Heart left ventricle (tissue), 16 donors: ENCODE measurements around the gene SPAST. TPM values are rescaled to one million over a fixed set of nuclear protein-coding genes. Genes with fewer than 3 reads are reported as not detected.
A peak's percentile ranks its signal among the peaks of the same experiment; 100 is the strongest.
"Not testable (repeated sequence)": the region's sequence is repeated elsewhere in the genome, so short reads cannot be mapped to it uniquely, and the experiment has no call there.

Source experiments
- ATAC-seq, 4 donors: fragments of 200-7000 bp; cut with Tn5 transposase; one replicate each; pipeline ENCODE4 v1.9.1; 2020 to 2022; ENCODE audit warnings: moderate library complexity in 4 of 4, mild to moderate bottlenecking in 3 of 4, moderate number of reproducible peaks in 1 of 4
- DNase-seq, 5 donors: peaks; one replicate each; pipeline ENCODE4 v3.0.0-alpha.2; 2020
- H3K27ac ChIP-seq, 12 donors: fragments of 200-600 bp; sonication (generic) in 4 of 12; one replicate each; pipeline versions ENCODE4 v1.5.0 to v1.8.0; 2016 to 2022; ENCODE audit warnings: mild to moderate bottlenecking in 2 of 12
- H3K27me3 ChIP-seq, 9 donors: fragments of 200-600 bp; sonication (generic) in 2 of 9; one replicate each; pipeline versions ENCODE4 v1.5.1 to v1.8.0; 2016 to 2022; ENCODE audit warnings: mild to moderate bottlenecking in 3 of 9
- H3K36me3 ChIP-seq, 9 donors: fragments of 200-600 bp; sonication (generic) in 2 of 9; one replicate each; pipeline versions ENCODE4 v1.5.0 to v1.8.0; 2018 to 2022; ENCODE audit warnings: mild to moderate bottlenecking in 2 of 9
- H3K4me1 ChIP-seq, 12 donors: fragments of 200-600 bp; sonication (generic) in 4 of 12; one replicate each; pipeline versions ENCODE4 v1.5.0 to v1.8.0; 2016 to 2022; ENCODE audit warnings: mild to moderate bottlenecking in 3 of 12
- H3K4me3 ChIP-seq, 12 donors: fragments of 200-600 bp; sonication (generic) in 4 of 12; one replicate each; pipeline versions ENCODE4 v1.5.0 to v1.8.0; 2017 to 2022; ENCODE audit warnings: mild to moderate bottlenecking in 9 of 12, moderate library complexity in 4 of 12
- H3K9me3 ChIP-seq, 12 donors: fragments of 200-600 bp; sonication (generic) in 4 of 12; one replicate each; pipeline versions ENCODE4 v1.5.0 to v1.8.0; 2016 to 2022; ENCODE audit warnings: mild to moderate bottlenecking in 1 of 12
- POLR2A ChIP-seq, 2 donors: fragments of 450-650 bp; IDR thresholded peaks; one replicate each; pipeline ENCODE4 v1.6.1; 2017; ENCODE audit warnings: antibody characterized with exemption in 2 of 2, mild to moderate bottlenecking in 2 of 2, moderate library complexity in 2 of 2
- WGBS, 4 donors: extraction: QIAGEN DNeasy Blood & Tissue Kit in 2 of 4; methylation state at CpG; one replicate each; pipeline versions ENCODE4 v1.1.5 to v1.1.7; 2013 to 2018; 5-methylcytosine and 5-hydroxymethylcytosine counted together
- intact Hi-C, 10 donors: fragments of 100-400 bp; cut with DNase I; formaldehyde crosslinking; loops; one replicate each; pipeline versions ENCODE4 v1.11.1 to v1.14.2; 2022
- polyA plus RNA-seq, 2 donors: library from polyadenylated mRNA; stranded (reverse); fragments of 200-250 nt; gene quantifications; one replicate each; pipeline ENCODE4 v1.2.3, GENCODE V29; 2013
- total RNA-seq, 9 donors: library from RNA; depleted of rRNA in 2 of 9; stranded (reverse); fragments of >200 nt in 2 of 9; fragmentation: NEBNext Ultra II Directional in 3 of 9; extraction: Animal tissue kit (Norgen Biotek cat#: 25700) in 3 of 9; gene quantifications; one replicate each; pipeline versions ENCODE4 v1.1.0 to v1.2.4, GENCODE V29; 2016 to 2023
- TF ChIP-seq, protein P1 (sequence below), 12 donors: fragments of 200-600 bp; sonication (generic) in 4 of 12; IDR thresholded peaks; one replicate each; pipeline versions ENCODE4 v1.5.0 to v1.8.0; 2018 to 2022; ENCODE audit warnings: antibody characterized with exemption in 12 of 12, mild to moderate bottlenecking in 5 of 12
- donor health status: ischemic (EF 13 %, LVEDD 7.1; RV severe dilation, severe dysfunction).
- donor health status: healthy with polysubstance abuse.
- donor health status: DM: no; HTN: yes; CAD: no.
- donor health status: DM: no; HTN: no; CAD: no.
- donor health status: ischemic (EF 25% LVEDD 6.9; RV normal size, moderate dysfunction).
- donor health status: ischemic (EF 25% LVEDD 5.7; RV mildly dilated, moderate dysfunction).
- donor health status: healthy.
- donor health status: DM: yes; HTN: yes; CAD: no.
- donor health status: ischemic (EF 35%, LVEDD 5.7; RV mildly dilated, moderate dysfunction).
- donor health status: nonischemic (EF 11% LVEDD 7.7; RV severe dilation, severe dysfunction).
- donor health status: DM: yes; HTN: yes; CAD: no.
- donor health status: PGD.
- donor health status: ischemic (EF 29% LVEDD 5.4; RV normal size, mild dysfunction).
- donor health status: nonischemic (EF 23%, LVEDD 6.1; RV moderate dilation, normal function).

Gene SPAST
- total and polyA plus RNA-seq, 11 donors: 2.6 to 13.2 (median 9.5) TPM

DNA sequence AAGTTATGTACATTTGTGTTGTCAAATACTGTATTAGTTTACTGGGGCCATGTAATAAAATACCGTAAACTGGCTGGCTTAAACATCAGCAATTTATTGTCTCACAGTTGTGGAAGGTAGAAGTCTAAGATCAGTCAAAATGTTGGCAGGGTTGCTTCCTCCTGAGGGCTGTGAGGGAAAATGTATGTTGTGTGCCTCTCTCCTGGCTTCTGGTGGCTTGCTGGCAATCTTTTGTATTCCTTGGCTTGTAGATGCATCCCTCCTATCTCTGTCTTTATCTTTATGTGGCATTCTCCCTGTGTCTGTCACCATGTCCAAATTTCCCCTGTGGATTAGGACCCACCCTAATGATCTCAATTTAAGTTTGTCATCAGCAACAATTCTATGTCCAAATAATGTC, 65.3 kb downstream of the SPAST start:
- ATAC-seq (no peak), DNase-seq (no peak)
- TF ChIP-seq POLR2A (IDR thresholded peaks at IDR 0.05): no peak
- TF ChIP-seq, protein P1, sequence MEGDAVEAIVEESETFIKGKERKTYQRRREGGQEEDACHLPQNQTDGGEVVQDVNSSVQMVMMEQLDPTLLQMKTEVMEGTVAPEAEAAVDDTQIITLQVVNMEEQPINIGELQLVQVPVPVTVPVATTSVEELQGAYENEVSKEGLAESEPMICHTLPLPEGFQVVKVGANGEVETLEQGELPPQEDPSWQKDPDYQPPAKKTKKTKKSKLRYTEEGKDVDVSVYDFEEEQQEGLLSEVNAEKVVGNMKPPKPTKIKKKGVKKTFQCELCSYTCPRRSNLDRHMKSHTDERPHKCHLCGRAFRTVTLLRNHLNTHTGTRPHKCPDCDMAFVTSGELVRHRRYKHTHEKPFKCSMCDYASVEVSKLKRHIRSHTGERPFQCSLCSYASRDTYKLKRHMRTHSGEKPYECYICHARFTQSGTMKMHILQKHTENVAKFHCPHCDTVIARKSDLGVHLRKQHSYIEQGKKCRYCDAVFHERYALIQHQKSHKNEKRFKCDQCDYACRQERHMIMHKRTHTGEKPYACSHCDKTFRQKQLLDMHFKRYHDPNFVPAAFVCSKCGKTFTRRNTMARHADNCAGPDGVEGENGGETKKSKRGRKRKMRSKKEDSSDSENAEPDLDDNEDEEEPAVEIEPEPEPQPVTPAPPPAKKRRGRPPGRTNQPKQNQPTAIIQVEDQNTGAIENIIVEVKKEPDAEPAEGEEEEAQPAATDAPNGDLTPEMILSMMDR (IDR thresholded peaks at IDR 0.05): no peak
- Histone ChIP-seq H3K4me1 (peaks cover 0 to 7% (median 0%) of the 10 kb centered on the region in 12 donors), H3K9me3 (no peaks in the 10 kb centered on the region), H3K27ac (no peak overlapping the region), H3K36me3 (peaks cover 0 to 88% (median 65%) of the 10 kb centered on the region in 9 donors), H3K27me3 (no peaks in the 10 kb centered on the region), H3K4me3 (no peak overlapping the region)
- intact Hi-C loops: no loop called here
- WGBS, 4 donors: 96 to 99% (median 97%) methylated on average over 1 of the region's 1 CpG

DNA sequence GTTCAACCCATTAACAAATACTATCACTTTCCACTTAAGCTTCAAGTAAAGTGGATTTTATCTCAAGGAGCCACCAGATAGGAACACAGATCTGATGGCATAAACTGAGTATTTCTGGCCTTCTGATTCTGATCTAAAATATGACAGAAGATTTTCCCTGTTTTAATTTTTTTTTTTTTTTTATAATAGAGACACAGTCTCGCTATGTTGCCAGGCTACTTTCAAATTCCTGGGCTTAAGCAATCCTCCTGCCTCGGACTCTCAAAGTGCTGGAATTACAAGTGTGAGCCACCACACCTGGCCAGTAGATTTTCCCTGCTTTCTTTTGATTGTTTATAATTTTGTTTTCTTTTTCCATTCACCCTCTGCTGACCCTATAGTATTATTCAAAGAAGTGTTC, 65.7 kb downstream of the SPAST start:
- intact Hi-C loops: no loop called here
- no peak for DNase-seq
- no peaks in the 10 kb centered on the region for H3K9me3 ChIP-seq
- H3K4me3 ChIP-seq: no peak overlapping the region
- ATAC-seq: no peak
- WGBS, 4 donors: 92 to 100% (median 98%) methylated on average over 2 of the region's 2 CpGs
- H3K4me1 ChIP-seq: peaks cover 0 to 7% (median 0%) of the 10 kb centered on the region in 12 donors
- H3K27me3 ChIP-seq: no peaks in the 10 kb centered on the region
- H3K36me3 ChIP-seq: peaks cover 0 to 87% (median 61%) of the 10 kb centered on the region in 9 donors
- H3K27ac ChIP-seq: no peak overlapping the region
- no peak for TF ChIP-seq POLR2A (IDR thresholded peaks at IDR 0.05)
- TF ChIP-seq, protein P1 (IDR thresholded peaks at IDR 0.05): no peak

DNA sequence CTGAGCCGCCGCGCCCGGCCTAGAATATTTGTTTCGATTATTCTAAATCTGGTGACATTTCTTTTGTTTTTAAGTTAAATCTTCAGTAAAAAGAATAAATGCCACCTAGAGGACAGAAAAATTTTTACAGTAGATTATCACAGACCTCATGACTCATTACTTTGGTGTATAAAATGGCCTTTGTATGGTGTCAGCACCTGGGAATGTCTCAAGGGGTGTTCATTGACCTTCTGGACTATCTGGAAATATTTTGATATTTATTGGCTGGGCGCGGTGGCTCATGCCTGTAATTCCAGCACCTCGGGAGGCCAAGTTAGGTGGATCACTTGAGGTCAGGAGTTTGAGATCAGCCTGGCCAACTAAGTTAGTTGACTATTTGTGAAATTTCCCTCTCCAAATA, 72.1 kb downstream of the SPAST start:
- Histone ChIP-seq H3K36me3 (peaks cover 0 to 81% (median 51%) of the 10 kb centered on the region in 9 donors), H3K27ac (no peak overlapping the region), H3K4me1 (peaks cover 0 to 7% (median 0%) of the 10 kb centered on the region in 12 donors), H3K27me3 (no peaks in the 10 kb centered on the region), H3K4me3 (no peak overlapping the region), H3K9me3 (no peaks in the 10 kb centered on the region)
- DNase-seq (no peak), ATAC-seq (peak in 2 of 4 donors; percentile 30 to 52)
- intact Hi-C loops: loop anchor here in 1 of 10 donors (10.0 kb wide), 1 partner anchor 121 kb away; the partner anchor contains the start of gene MEMO1
- 83% methylated on average over 8 of the region's 8 CpGs for WGBS, 4 donors
- TF ChIP-seq, protein P1 (IDR thresholded peaks at IDR 0.05): peak in 6 of 12 donors; percentile 7 to 33 (median 20)
- TF ChIP-seq POLR2A (IDR thresholded peaks at IDR 0.05): no peak

DNA sequence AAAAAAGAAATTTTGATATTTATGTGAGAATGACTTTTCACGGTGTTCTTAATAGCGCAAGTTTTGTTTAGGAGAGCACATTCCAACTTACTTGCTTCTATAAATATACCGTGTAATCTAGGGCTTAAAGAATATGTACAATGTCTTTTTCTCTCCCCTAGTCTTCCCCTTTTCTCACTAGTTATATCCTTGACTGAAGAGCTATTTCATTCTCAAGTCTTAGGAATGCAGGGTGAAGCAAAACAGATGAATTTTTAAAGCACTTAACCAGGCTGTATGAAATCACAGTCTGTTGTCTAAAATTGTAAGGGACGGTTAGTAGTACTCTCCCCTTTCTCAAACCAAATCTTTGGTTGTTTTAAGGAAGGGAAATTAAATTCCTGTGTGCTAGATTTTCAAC, 72.7 kb downstream of the SPAST start:
- Histone ChIP-seq H3K4me1 (peaks cover 0 to 7% (median 0%) of the 10 kb centered on the region in 12 donors), H3K36me3 (peaks cover 0 to 80% (median 45%) of the 10 kb centered on the region in 9 donors), H3K27ac (no peak overlapping the region), H3K4me3 (no peak overlapping the region), H3K9me3 (no peaks in the 10 kb centered on the region), H3K27me3 (no peaks in the 10 kb centered on the region)
- DNase-seq (no peak), ATAC-seq (no peak)
- no peak for TF ChIP-seq POLR2A (IDR thresholded peaks at IDR 0.05)
- TF ChIP-seq, protein P1 (IDR thresholded peaks at IDR 0.05): no peak
- intact Hi-C loops: loop anchor here in 1 of 10 donors (10.0 kb wide), 1 partner anchor 121 kb away; the partner anchor contains the start of gene MEMO1
- 68 to 80% (median 74%) methylated on average over 4 of the region's 4 CpGs for WGBS, 4 donors

DNA sequence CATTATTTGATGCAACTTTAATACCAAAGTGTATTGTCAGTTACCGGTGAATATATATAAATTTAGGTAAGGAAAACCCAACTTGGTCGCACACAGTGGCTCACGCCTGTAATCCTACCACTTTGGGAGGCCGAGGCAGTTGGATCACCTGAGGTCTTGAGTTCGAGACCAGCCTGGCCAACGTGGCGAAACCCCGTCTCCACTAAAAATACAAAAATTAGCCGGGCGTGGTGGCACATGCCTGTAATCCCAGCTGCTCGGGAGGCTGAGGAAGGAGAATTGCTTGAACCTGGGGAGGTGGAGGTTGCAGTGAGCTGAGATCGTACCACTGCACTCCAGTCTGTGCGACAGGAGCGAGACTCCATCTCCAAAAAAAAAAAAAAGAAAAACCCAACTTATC, 88.2 kb downstream of the SPAST start:
- H3K36me3 ChIP-seq: peaks cover 0 to 75% (median 59%) of the 10 kb centered on the region in 9 donors
- WGBS, 4 donors: 93 to 99% (median 98%) methylated on average over 14 of the region's 14 CpGs
- DNase-seq, H3K4me1 ChIP-seq, H3K4me3 ChIP-seq, H3K27ac ChIP-seq, ATAC-seq, H3K27me3 ChIP-seq, H3K9me3 ChIP-seq, intact Hi-C loops: not testable (repeated sequence)
